Activated CD8-positive, alpha-beta T cell treated with anti-CD3 and anti-CD28 coated beads for 36 hours (primary cell): ENCODE results near the gene CUBN. TPM values are rescaled to one million over a fixed set of nuclear protein-coding genes. Genes with fewer than 3 reads are reported as not detected.

ENCODE experiments used
- ATAC-seq: fragments of 200-7000 bp; cut with Tn5 transposase; one replicate; pipeline ENCODE4 v1.10.0; 2021; ENCODE audit warnings: mild to moderate bottlenecking, moderate library complexity
- CTCF ChIA-PET: fragments of 350-600 bp; sonication (Branson Sonifier 250); formaldehyde crosslinking; loops from one replicate; lab custom pipeline; 2021; ENCODE audit warnings: antibody characterized with exemption; lab: Charles Lee
- POLR2A ChIA-PET: fragments of 350-600 bp; sonication (Branson Sonifier 250); formaldehyde crosslinking; loops from one replicate; lab custom pipeline; 2021; ENCODE audit warnings: antibody characterized with exemption; lab: Charles Lee
- DNase-seq: peaks from one replicate; pipeline ENCODE4 v3.0.0-alpha.2; 2020
- H3K27ac Mint-ChIP-seq: one replicate; pipeline ENCODE4 v1.8.0; 2021; ENCODE audit warnings: mild to moderate bottlenecking, mixed read lengths
- H3K27me3 Mint-ChIP-seq: one replicate; pipeline ENCODE4 v1.8.0; 2021; ENCODE audit warnings: mixed read lengths
- H3K36me3 Mint-ChIP-seq: one replicate; pipeline ENCODE4 v1.8.0; 2021; ENCODE audit warnings: low read depth, mixed read lengths
- H3K4me1 Mint-ChIP-seq: one replicate; pipeline ENCODE4 v1.8.0; 2021; ENCODE audit warnings: low read depth, mixed read lengths
- H3K4me3 Mint-ChIP-seq: one replicate; pipeline ENCODE4 v1.8.0; 2021; ENCODE audit warnings: mild to moderate bottlenecking, moderate library complexity, mixed read lengths
- H3K9me3 Mint-ChIP-seq: one replicate; pipeline ENCODE4 v1.8.0; 2021; ENCODE audit warnings: mixed read lengths
- intact Hi-C: fragments of 100-400 bp; cut with micrococcal nuclease; formaldehyde crosslinking; loops from one replicate; pipeline ENCODE4 v1.10.0; 2022
- total RNA-seq, 2 experiments: library from RNA; stranded (reverse); gene quantifications; one replicate each; pipeline ENCODE4 v1.2.3, GENCODE V29; 2021
- TF ChIP-seq, protein P1 (sequence below): fragments of 200-600 bp; IDR thresholded peaks from one replicate; pipeline ENCODE4 v1.8.0; 2022; ENCODE audit warnings: antibody characterized with exemption, mild to moderate bottlenecking

Gene CUBN
- total RNA-seq, 2 experiments from 2014 or later: 0.38 to 0.65 TPM

DNA sequence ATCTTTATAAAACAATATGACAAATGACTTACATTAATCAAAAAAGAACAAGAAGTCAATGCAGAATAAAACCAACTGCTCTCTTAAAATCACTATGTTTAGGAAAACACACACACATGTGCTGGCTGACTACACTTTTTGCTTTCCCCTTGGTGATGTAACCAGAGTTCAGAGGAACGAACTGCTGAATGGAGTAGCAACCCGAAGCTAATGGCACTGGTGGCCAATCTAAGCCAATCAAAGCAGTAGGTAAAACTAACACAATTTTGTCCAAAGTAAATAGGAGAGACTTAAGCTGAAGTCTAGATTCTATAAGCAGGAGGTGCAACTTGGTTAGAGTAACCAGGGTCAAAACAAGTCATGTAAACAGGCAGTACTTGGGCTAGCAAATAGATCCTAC lies 33.2 kb upstream of the CUBN start:
- Mint-ChIP-seq H3K9me3 (no peaks in the 10 kb centered on the region), H3K4me1 (peaks cover 3% of the 10 kb centered on the region), H3K27ac (no peak overlapping the region), H3K36me3 (peaks cover 5% of the 10 kb centered on the region), H3K4me3 (no peak overlapping the region), H3K27me3 (no peaks in the 10 kb centered on the region)
- intact Hi-C loops: no loop called here
- DNase-seq: no peak
- TF ChIP-seq, protein P1, sequence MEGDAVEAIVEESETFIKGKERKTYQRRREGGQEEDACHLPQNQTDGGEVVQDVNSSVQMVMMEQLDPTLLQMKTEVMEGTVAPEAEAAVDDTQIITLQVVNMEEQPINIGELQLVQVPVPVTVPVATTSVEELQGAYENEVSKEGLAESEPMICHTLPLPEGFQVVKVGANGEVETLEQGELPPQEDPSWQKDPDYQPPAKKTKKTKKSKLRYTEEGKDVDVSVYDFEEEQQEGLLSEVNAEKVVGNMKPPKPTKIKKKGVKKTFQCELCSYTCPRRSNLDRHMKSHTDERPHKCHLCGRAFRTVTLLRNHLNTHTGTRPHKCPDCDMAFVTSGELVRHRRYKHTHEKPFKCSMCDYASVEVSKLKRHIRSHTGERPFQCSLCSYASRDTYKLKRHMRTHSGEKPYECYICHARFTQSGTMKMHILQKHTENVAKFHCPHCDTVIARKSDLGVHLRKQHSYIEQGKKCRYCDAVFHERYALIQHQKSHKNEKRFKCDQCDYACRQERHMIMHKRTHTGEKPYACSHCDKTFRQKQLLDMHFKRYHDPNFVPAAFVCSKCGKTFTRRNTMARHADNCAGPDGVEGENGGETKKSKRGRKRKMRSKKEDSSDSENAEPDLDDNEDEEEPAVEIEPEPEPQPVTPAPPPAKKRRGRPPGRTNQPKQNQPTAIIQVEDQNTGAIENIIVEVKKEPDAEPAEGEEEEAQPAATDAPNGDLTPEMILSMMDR: no peak
- POLR2A ChIA-PET: no interaction called here
- no peak for ATAC-seq
- CTCF ChIA-PET: no interaction called here

DNA sequence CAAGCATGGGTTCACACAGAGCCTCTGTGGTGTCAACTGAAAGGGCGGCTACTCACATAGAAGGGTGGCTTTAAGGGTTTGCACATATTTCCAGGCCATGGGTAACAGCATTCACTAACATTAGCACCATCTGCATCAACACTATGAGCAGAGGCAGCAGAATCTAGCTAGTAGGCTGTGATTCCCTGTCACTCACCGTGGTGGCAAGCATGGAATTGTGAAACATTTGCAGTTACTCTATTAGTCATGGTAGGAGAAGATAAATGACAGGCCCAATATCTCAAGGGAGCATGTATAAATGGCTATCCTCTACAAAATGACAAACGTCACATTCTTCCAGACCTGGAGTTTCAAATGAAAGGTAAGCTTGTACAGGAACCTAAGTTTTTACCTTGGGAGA lies 32.2 kb upstream of the CUBN start:
- intact Hi-C loops: no loop called here
- POLR2A ChIA-PET: interaction anchor here (1.1 kb wide), 1 partner anchor 15 kb away, joined by 4 read pairs; no protein-coding TSS in a partner anchor
- Mint-ChIP-seq H3K27ac (no peak overlapping the region), H3K9me3 (no peaks in the 10 kb centered on the region), H3K27me3 (no peaks in the 10 kb centered on the region), H3K36me3 (peaks cover 5% of the 10 kb centered on the region), H3K4me3 (no peak overlapping the region), H3K4me1 (peaks cover 3% of the 10 kb centered on the region)
- no peak for ATAC-seq
- no peak for DNase-seq
- TF ChIP-seq, protein P1: no peak
- CTCF ChIA-PET: no interaction called here

DNA sequence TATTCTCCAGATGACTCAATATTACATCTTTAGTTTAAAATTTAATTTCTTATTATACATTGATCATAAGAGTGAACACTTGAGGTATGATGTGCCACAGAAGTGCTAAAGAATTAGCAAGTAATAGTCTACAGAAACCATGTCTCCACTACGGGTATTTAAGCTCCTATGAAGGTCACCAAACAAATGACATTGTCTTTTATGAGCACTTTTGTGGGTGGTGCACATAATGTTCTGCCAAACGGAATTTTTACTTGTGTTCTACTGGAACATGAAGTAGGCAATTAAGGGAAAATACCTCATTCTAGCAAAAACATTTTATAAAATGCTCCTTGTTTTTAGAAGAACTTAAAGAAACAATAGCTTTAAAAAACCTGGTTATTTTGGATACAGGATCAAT lies 27.4 kb upstream of the CUBN start:
- Mint-ChIP-seq H3K4me3 (no peak overlapping the region), H3K27ac (no peak overlapping the region), H3K9me3 (no peaks in the 10 kb centered on the region), H3K27me3 (no peaks in the 10 kb centered on the region), H3K4me1 (peaks cover 3% of the 10 kb centered on the region), H3K36me3 (peaks cover 7% of the 10 kb centered on the region)
- CTCF ChIA-PET: no interaction called here
- POLR2A ChIA-PET: no interaction called here
- DNase-seq (no peak), ATAC-seq (no peak)
- intact Hi-C loops: no loop called here
- TF ChIP-seq, protein P1: no peak

DNA sequence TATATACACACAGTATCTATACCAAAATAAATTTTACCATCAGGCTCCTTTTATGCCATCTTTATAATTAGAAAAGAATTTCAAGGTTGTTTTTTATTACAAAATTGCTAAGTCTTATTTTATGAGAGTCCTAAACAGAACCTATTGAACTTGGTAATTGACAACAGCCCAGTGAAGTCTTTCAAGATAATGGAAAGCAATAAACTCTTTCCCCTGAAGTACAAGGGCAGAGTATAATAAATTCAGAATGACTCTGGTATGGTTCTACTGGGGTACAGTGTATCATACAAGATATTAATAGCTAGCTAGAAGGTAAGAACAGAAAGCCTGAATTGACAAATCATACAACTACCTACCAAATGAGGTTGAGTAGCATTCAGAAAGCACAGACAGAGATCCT lies 26.2 kb upstream of the CUBN start:
- Mint-ChIP-seq H3K9me3 (no peaks in the 10 kb centered on the region), H3K27me3 (no peaks in the 10 kb centered on the region), H3K36me3 (peaks cover 5% of the 10 kb centered on the region), H3K27ac (no peak overlapping the region), H3K4me1 (peaks cover under 1% of the 10 kb centered on the region), H3K4me3 (no peak overlapping the region)
- intact Hi-C loops: no loop called here
- TF ChIP-seq, protein P1: no peak
- ATAC-seq (no peak), DNase-seq (no peak)
- ChIA-PET POLR2A (no interaction called here), CTCF (no interaction called here)

DNA sequence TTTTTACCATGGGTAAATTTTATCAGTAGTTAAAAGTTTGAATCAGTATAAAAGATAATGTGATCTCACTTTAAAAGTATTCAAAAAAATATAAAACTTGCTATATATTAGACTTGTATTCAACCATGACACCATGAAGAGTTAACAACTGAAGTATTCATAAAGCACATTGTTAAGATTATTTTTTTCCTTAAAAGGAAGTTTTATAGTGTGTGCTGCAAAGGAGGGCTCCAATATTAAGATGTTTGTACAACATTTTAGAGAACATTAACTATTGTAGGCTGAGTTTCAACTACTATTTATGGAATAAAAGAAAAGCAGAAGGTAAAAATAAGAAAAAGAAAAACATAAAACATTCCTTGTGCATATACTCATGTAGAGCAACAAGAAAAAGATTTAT lies 24.5 kb upstream of the CUBN start:
- no peaks in the 10 kb centered on the region for H3K9me3 Mint-ChIP-seq
- intact Hi-C loops: no loop called here
- DNase-seq (no peak), ATAC-seq (no peak)
- POLR2A ChIA-PET: no interaction called here
- TF ChIP-seq, protein P1: no peak
- H3K27me3 Mint-ChIP-seq: no peaks in the 10 kb centered on the region
- no peak overlapping the region for H3K27ac Mint-ChIP-seq
- no peak overlapping the region for H3K4me3 Mint-ChIP-seq
- peaks cover 5% of the 10 kb centered on the region for H3K36me3 Mint-ChIP-seq
- CTCF ChIA-PET: interaction anchor here (0.8 kb wide), 1 partner anchor 63 kb away, joined by 3 read pairs; no protein-coding TSS in a partner anchor
- no peaks in the 10 kb centered on the region for H3K4me1 Mint-ChIP-seq
